SK-N-SH (cell line): ENCODE measurements around the gene BTBD16. TPM values are rescaled to one million over a fixed set of nuclear protein-coding genes. Genes with fewer than 3 reads are reported as not detected.
A peak's percentile ranks its signal among the peaks of the same experiment; 100 is the strongest.

Experiments
- CTCF ChIA-PET: fragments of 300-600, 350-600 bp; formaldehyde crosslinking; extraction: SDS; loops from one replicate; lab custom pipeline; 2021; lab: Yijun Ruan, JAX
- POLR2A ChIA-PET: fragments of 350-600 bp; sonication (Branson Sonifier 250); formaldehyde crosslinking; extraction: SDS; loops from one replicate; lab custom pipeline; 2020; ENCODE audit warnings: antibody characterized with exemption, inconsistent platforms; lab: Yijun Ruan, JAX
- DNase-seq: peaks from one replicate; pipeline ENCODE4 v3.0.0; 2012
- H2AFZ ChIP-seq: fragments of 200-600 bp; sonication (generic); 2 replicates; pipeline ENCODE4 v1.8.1; 2016; ENCODE audit warnings: antibody characterized with exemption, mild to moderate bottlenecking, low read depth
- H3F3A ChIP-seq: fragments of 200-600 bp; sonication (generic); replicated peaks from 2 replicates; pipeline ENCODE3; 2016; ENCODE audit warnings: antibody characterized with exemption, mild to moderate bottlenecking; ENCODE audit not compliant: insufficient read depth
- H3K27ac ChIP-seq, 2 experiments: fragments of 200-500 bp in 1 of 2; fragments of 200-600 bp in 1 of 2; sonication (Bioruptor generic) in 1 of 2; sonication (generic), shearing (Covaris generic) in 1 of 2; 2 replicates each; pipeline versions ENCODE4 v1.5.1 to v1.6.1; 2014 to 2016; ENCODE audit warnings: low read depth in 2 of 2, inconsistent platforms in 1 of 2, low read length in 1 of 2, mild to moderate bottlenecking in 1 of 2, mixed read lengths in 1 of 2
- H3K27me3 ChIP-seq: fragments of 200-600 bp; sonication (generic), shearing (Covaris generic); 2 replicates; pipeline ENCODE4 v1.6.1; 2016; ENCODE audit warnings: mixed run types; ENCODE audit not compliant: insufficient read depth
- H3K36me3 ChIP-seq, 2 experiments: fragments of 200-500 bp in 1 of 2; fragments of 200-600 bp in 1 of 2; sonication (Bioruptor generic) in 1 of 2; sonication (generic) in 1 of 2; replicated peaks in 1 of 2; 2 replicates each; pipeline versions ENCODE3 to v1.5.1; 2014 to 2016; ENCODE audit warnings: low read length in 1 of 2, mild to moderate bottlenecking in 1 of 2; ENCODE audit not compliant: insufficient read depth in 2 of 2, control insufficient read depth in 1 of 2
- H3K4me1 ChIP-seq, 2 experiments: fragments of 200-500 bp in 1 of 2; fragments of 200-600 bp in 1 of 2; sonication (Bioruptor generic) in 1 of 2; sonication (generic), shearing (Covaris generic) in 1 of 2; 2 replicates each; pipeline versions ENCODE4 v1.5.1 to v1.6.1; 2014 to 2016; ENCODE audit warnings: low read depth in 1 of 2, low read length in 1 of 2, mixed run types in 1 of 2; ENCODE audit not compliant: insufficient read depth in 2 of 2, control insufficient read depth in 1 of 2
- H3K4me2 ChIP-seq: fragments of 200-600 bp; sonication (generic), shearing (Covaris generic); 2 replicates; pipeline ENCODE4 v1.6.1; 2017; ENCODE audit warnings: mixed run types
- H3K4me3 ChIP-seq, 2 experiments: fragments of 200-500 bp in 1 of 2; fragments of 200-600 bp in 1 of 2; sonication (Bioruptor generic) in 1 of 2; sonication (generic), shearing (Covaris generic) in 1 of 2; 2 replicates each; pipeline versions ENCODE4 v1.5.1 to v1.8.1; 2014 to 2016; ENCODE audit warnings: low read depth in 2 of 2, inconsistent platforms in 1 of 2, low read length in 1 of 2, mild to moderate bottlenecking in 1 of 2, mixed read lengths in 1 of 2, moderate library complexity in 1 of 2
- H3K79me2 ChIP-seq: fragments of 200-600 bp; sonication (generic); 2 replicates; pipeline ENCODE4 v1.8.1; 2017; ENCODE audit warnings: mild to moderate bottlenecking; ENCODE audit not compliant: insufficient read depth
- H3K9ac ChIP-seq: fragments of 200-600 bp; sonication (generic); 2 replicates; pipeline ENCODE4 v1.6.1; 2017; ENCODE audit warnings: mixed run types
- H3K9me2 ChIP-seq: fragments of 200-600 bp; sonication (generic); 2 replicates; pipeline ENCODE4 v1.6.1; 2017; ENCODE audit warnings: mixed run types
- H3K9me3 ChIP-seq: fragments of 200-600 bp; sonication (generic); 2 replicates; pipeline ENCODE4 v1.6.1; 2017; ENCODE audit warnings: mixed run types, mild to moderate bottlenecking, moderate library complexity
- H4K20me1 ChIP-seq: fragments of 200-600 bp; sonication (generic); 2 replicates; pipeline ENCODE4 v1.6.1; 2017; ENCODE audit warnings: mild to moderate bottlenecking, mixed run types; ENCODE audit not compliant: insufficient read depth
- CHD2 ChIP-seq: fragments of 150-350 bp; IDR thresholded peaks from 2 replicates; pipeline ENCODE4 v1.6.1; 2018; ENCODE audit warnings: low read length; ENCODE audit not compliant: partially characterized antibody
- ELF1 ChIP-seq: IDR thresholded peaks from 2 replicates; pipeline ENCODE4 v1.4.0; 2012
- EP300 ChIP-seq, 2 experiments: IDR thresholded peaks; 2 replicates each; pipeline versions ENCODE4 v1.4.0 to v1.6.1; 2012; ENCODE audit warnings: borderline replicate concordance in 1 of 2, low read depth in 1 of 2, low read length in 1 of 2
- EZH2phosphoT487 ChIP-seq: fragments of 200-600 bp; sonication (generic); IDR thresholded peaks from 2 replicates; pipeline ENCODE4 v1.6.1; 2017; ENCODE audit warnings: low read depth, mixed run types, mild to moderate bottlenecking, antibody characterized with exemption, moderate library complexity, borderline replicate concordance
- FOXM1 ChIP-seq: IDR thresholded peaks from 2 replicates; pipeline ENCODE4 v1.4.0; 2012; ENCODE audit warnings: low read depth, mild to moderate bottlenecking
- GATA2 ChIP-seq: sonication (generic); formaldehyde crosslinking; IDR thresholded peaks from 2 replicates; pipeline ENCODE4 v1.5.0; 2020; ENCODE audit warnings: mild to moderate bottlenecking, missing genetic modification reagents
- JUND ChIP-seq: IDR thresholded peaks from 2 replicates; pipeline ENCODE4 v1.4.0; 2012
- MXI1 ChIP-seq: IDR thresholded peaks from 2 replicates; pipeline ENCODE4 v1.6.1; 2012; ENCODE audit warnings: mild to moderate bottlenecking, low read depth, low read length, improper control_type of control experiment
- NFIC ChIP-seq: IDR thresholded peaks from 2 replicates; pipeline ENCODE4 v1.4.0; 2012; ENCODE audit warnings: borderline replicate concordance
- RCOR1 ChIP-seq: fragments of 150-350 bp; IDR thresholded peaks from 2 replicates; pipeline ENCODE4 v1.6.1; 2017; ENCODE audit warnings: antibody characterized with exemption, low read length
- RXRA ChIP-seq: IDR thresholded peaks from 2 replicates; pipeline ENCODE4 v1.4.0; 2012; ENCODE audit warnings: low read depth, mild to moderate bottlenecking, borderline replicate concordance
- SIN3A ChIP-seq: IDR thresholded peaks from 2 replicates; pipeline ENCODE4 v1.6.1; 2012; ENCODE audit warnings: low read depth, mild to moderate bottlenecking, low read length, moderate library complexity, borderline replicate concordance
- SMC3 ChIP-seq: IDR thresholded peaks from 2 replicates; pipeline ENCODE4 v1.6.1; 2012; ENCODE audit warnings: low read depth, low read length, improper control_type of control experiment
- TAF1 ChIP-seq: IDR thresholded peaks from 2 replicates; pipeline ENCODE4 v1.6.1; 2012; ENCODE audit warnings: low read depth, mild to moderate bottlenecking, low read length, moderate library complexity, borderline replicate concordance
- TEAD4 ChIP-seq: IDR thresholded peaks from 2 replicates; pipeline ENCODE4 v1.4.0; 2012; ENCODE audit warnings: mild to moderate bottlenecking, borderline replicate concordance; ENCODE audit not compliant: insufficient read depth
- WGBS: methylation state at CpG from one replicate; pipeline ENCODE4 v1.1.6; 2017; ENCODE audit warnings: low lambda C conversion rate; 5-methylcytosine and 5-hydroxymethylcytosine counted together
- polyA plus RNA-seq, 3 experiments: library from polyadenylated mRNA; depleted of rRNA; stranded (reverse); fragments of >200 nt; gene quantifications; 2 replicates each; pipeline ENCODE4 v1.2.3, GENCODE V29; 2012
- TF ChIP-seq, protein P1 (sequence below): IDR thresholded peaks from 2 replicates; pipeline ENCODE4 v1.4.0; 2012; ENCODE audit warnings: low read depth, borderline replicate concordance
- TF ChIP-seq, protein P2 (sequence below): fragments of 150-350 bp; IDR thresholded peaks from 2 replicates; pipeline ENCODE4 v1.6.1; 2017; ENCODE audit warnings: antibody characterized with exemption, low read length, low read depth, borderline replicate concordance
- TF ChIP-seq, protein P3 (sequence below): IDR thresholded peaks from 2 replicates; pipeline ENCODE4 v1.4.0; 2012; ENCODE audit warnings: low read depth

The BTBD16 gene
- polyA plus RNA-seq, 1 of the 3 experiments (the other 2 are of a cell fraction), result not detected

DNA sequence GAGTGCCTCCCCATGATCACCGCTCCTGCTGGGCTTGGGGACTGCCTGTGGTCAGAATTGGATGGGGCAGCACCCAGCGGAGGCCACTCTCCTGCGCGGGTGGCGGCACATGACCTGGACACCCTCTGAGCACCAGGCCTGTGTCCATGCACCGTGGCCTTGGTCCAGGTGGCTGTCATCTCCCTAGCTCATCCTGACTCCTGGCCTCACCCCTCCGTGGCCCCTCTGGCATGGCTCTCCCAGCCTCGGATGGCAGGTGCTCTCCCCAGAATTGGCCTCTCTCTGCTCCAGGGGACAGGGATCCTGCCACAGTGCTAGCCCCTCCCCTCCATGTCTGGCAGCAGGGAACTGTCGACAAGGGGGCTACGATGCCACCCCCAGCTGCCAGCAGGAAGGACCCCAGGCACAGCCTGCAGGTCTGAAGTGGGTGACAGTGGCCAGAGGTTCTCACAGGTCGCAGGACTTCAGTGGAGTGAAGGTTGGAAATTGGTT, 37.2 kb upstream of the BTBD16 start:
- WGBS, result 47% methylated on average over 4 of the region's 11 CpGs
- Histone ChIP-seq H3K4me3 (no peak overlapping the region), H3K9ac (no peak overlapping the region), H3F3A (no peaks in the 10 kb centered on the region), H3K4me1 (peaks cover 0 to 74% of the 10 kb centered on the region in 2 experiments; a peak in 2 of 4 replicates), H2AFZ (no peak overlapping the region), H3K27me3 (no peaks in the 10 kb centered on the region), H3K9me2 (no peaks in the 10 kb centered on the region), H4K20me1 (no peaks in the 10 kb centered on the region), H3K4me2 (no peak overlapping the region), H3K79me2 (no peaks in the 10 kb centered on the region), H3K9me3 (no peaks in the 10 kb centered on the region), H3K27ac (peak overlapping the region in 1 of 2 experiments; percentile 98; a peak in 2 of 4 replicates), H3K36me3 (peaks cover 2 to 8% of the 10 kb centered on the region in 2 experiments)
- peak; percentile 63 for DNase-seq
- ChIA-PET CTCF (interaction anchor here (0.7 to 2.4 kb wide), 4 partner anchors 10 to 156 kb away, joined by 3 to 11 read pairs (median 8); no protein-coding TSS in a partner anchor), POLR2A (interaction anchor here (0.8 kb wide), 2 partner anchors 67 to 94 kb away, joined by 4 to 5 read pairs; no protein-coding TSS in a partner anchor)
- no peak for TF ChIP-seq NFIC
- TF ChIP-seq RXRA, result no peak
- TF ChIP-seq, protein P1, sequence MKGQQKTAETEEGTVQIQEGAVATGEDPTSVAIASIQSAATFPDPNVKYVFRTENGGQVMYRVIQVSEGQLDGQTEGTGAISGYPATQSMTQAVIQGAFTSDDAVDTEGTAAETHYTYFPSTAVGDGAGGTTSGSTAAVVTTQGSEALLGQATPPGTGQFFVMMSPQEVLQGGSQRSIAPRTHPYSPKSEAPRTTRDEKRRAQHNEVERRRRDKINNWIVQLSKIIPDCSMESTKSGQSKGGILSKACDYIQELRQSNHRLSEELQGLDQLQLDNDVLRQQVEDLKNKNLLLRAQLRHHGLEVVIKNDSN, result no peak
- 0 out of 2 replicates have a peak, but pooled peaks have one; percentile 8 for TF ChIP-seq GATA2 (CRISPR knock-in tag)

DNA sequence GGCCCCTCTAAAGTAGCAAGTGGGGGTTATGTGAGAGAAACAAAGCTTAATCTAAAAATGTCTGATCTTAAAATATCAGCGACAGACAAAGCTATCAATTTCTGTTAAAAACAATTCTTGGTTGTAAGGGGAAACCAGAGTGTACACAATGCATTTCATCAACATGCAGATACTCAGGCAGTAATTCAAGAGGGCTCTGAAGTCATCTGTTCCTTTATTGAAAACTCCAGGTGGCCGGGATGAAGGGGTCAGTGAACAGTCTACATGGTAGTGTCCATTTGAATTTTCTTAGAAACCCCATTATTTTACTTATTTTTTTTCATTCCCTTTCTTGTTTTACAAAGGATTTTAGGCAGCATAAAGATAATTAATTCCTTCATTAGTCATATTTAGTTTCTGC, 36.7 kb upstream of the BTBD16 start:
- Histone ChIP-seq H3K27me3 (no peaks in the 10 kb centered on the region), H4K20me1 (no peaks in the 10 kb centered on the region), H3K27ac (peak overlapping the region in 1 of 2 experiments; percentile 98; a peak in 2 of 4 replicates), H3K9me3 (no peaks in the 10 kb centered on the region), H3K4me2 (no peak overlapping the region), H3F3A (no peaks in the 10 kb centered on the region), H3K79me2 (no peaks in the 10 kb centered on the region), H3K9me2 (no peaks in the 10 kb centered on the region), H3K9ac (no peak overlapping the region), H3K4me3 (no peak overlapping the region), H3K36me3 (peaks cover 2 to 8% of the 10 kb centered on the region in 2 experiments), H3K4me1 (peaks cover 0 to 69% of the 10 kb centered on the region in 2 experiments; a peak in 2 of 4 replicates), H2AFZ (no peak overlapping the region)
- WGBS, result 51% methylated on average over 2 of the region's 2 CpGs
- DNase-seq, result peak; percentile 72
- POLR2A ChIA-PET, result interaction anchor here (0.8 kb wide), 2 partner anchors 67 to 94 kb away, joined by 4 to 5 read pairs; no protein-coding TSS in a partner anchor
- 0 out of 2 replicates have a peak, but pooled peaks have one; percentile 14 for TF ChIP-seq RCOR1
- no peak for TF ChIP-seq CHD2
- CTCF ChIA-PET, result interaction anchor here (0.7 to 2.4 kb wide), 3 partner anchors 11 to 157 kb away, joined by 3 to 9 read pairs (median 7); no protein-coding TSS in a partner anchor

DNA sequence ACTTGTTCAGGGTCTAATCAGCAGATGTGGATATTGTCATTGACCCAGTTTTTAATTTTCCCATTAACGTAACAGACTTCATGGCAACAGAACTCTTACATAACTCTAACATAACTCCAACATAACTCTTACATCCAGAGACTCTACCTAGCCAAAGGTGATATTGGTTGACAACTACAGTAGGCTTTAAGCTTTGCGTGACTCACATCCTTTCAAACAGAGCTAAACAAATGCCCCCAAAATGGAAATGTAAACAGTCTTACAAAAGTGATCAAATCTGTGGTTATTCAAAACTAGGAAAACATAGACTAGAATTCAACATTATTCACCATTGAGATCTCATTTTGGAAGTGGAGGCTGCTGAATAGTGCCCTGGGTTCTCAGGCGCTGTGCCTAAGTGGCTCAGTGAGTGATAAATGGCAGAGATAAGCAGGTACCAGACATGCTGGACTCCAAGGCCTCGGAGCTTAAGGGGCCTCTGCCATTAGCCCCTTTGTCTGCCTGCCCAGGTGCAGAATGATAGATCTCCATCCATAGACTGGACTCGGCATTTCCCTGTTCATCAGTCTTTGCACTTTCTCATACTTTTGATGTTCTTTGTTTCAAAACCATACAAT, 34.3 kb upstream of the BTBD16 start:
- CTCF ChIA-PET, result interaction anchor here (0.6 to 2.9 kb wide), 2 partner anchors 74 to 97 kb away, joined by 3 to 12 read pairs; no protein-coding TSS in a partner anchor
- Histone ChIP-seq H3K9me3 (no peaks in the 10 kb centered on the region), H3K9ac (no peak overlapping the region), H3K27ac (peak overlapping the region in 1 of 2 experiments; percentile 98; a peak in 2 of 4 replicates), H3K36me3 (peaks cover 2 to 7% of the 10 kb centered on the region in 2 experiments), H4K20me1 (no peaks in the 10 kb centered on the region), H3K9me2 (no peaks in the 10 kb centered on the region), H3K79me2 (no peaks in the 10 kb centered on the region), H3F3A (no peaks in the 10 kb centered on the region), H3K4me1 (peaks cover 0 to 58% of the 10 kb centered on the region in 2 experiments; a peak in 2 of 4 replicates), H3K27me3 (no peaks in the 10 kb centered on the region), H2AFZ (no peak overlapping the region), H3K4me2 (no peak overlapping the region), H3K4me3 (no peak overlapping the region)
- 77% methylated on average over 5 of the region's 5 CpGs for WGBS
- peak; percentile 82 for DNase-seq
- POLR2A ChIA-PET, result interaction anchor here (0.7 to 2.1 kb wide), 4 partner anchors 8 to 137 kb away, joined by 3 to 5 read pairs (median 4); no protein-coding TSS in a partner anchor
- TF ChIP-seq SMC3 (peak; percentile 9; the same call in 1 of the 2 replicates), NFIC (no peak), TEAD4 (no peak), GATA2 (CRISPR knock-in tag) (peak; percentile 95), TAF1 (no peak), FOXM1 (no peak), EZH2phosphoT487 (no peak), MXI1 (no peak), ELF1 (no peak), JUND (no peak), SIN3A (no peak), EP300 (IDR thresholded peaks at IDR 0.05; ENCODE audit: borderline replicate concordance in 1 of 2, low read depth in 1 of 2, low read length in 1 of 2) (peak in 1 of 2 experiments; percentile 88; a peak in 2 of 4 replicates)
- TF ChIP-seq, protein P2, sequence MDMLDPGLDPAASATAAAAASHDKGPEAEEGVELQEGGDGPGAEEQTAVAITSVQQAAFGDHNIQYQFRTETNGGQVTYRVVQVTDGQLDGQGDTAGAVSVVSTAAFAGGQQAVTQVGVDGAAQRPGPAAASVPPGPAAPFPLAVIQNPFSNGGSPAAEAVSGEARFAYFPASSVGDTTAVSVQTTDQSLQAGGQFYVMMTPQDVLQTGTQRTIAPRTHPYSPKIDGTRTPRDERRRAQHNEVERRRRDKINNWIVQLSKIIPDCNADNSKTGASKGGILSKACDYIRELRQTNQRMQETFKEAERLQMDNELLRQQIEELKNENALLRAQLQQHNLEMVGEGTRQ, result no peak
- TF ChIP-seq, protein P3, sequence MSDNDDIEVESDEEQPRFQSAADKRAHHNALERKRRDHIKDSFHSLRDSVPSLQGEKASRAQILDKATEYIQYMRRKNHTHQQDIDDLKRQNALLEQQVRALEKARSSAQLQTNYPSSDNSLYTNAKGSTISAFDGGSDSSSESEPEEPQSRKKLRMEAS, result no peak
